Measurements from ENCODE around the gene FCHSD1. TPM values are rescaled to one million over a fixed set of nuclear protein-coding genes. Genes with fewer than 3 reads are reported as not detected.
"Not testable (repeated sequence)": the region's sequence is repeated elsewhere in the genome, so short reads cannot be mapped to it uniquely, and the experiment has no call there.

Gene FCHSD1
- total RNA-seq, 1 donor from 2014 or later: 5.8 TPM

- no peak for ATAC-seq
Measured at GRCh38 chr5:141615991-141616720, 35.1 kb downstream of the FCHSD1 start.

- no peak for ATAC-seq
Measured at GRCh38 chr5:141613344-141613743, 37.9 kb downstream of the FCHSD1 start.

GRCh38 chr5:141611289-141611688 is 39.9 kb downstream of the FCHSD1 start:
- ATAC-seq: peak; percentile 71

GRCh38 chr5:141609921-141610320 is 41.3 kb downstream of the FCHSD1 start:
- not testable (repeated sequence) for ATAC-seq

GRCh38 chr5:141609044-141609443 is 42.2 kb downstream of the FCHSD1 start:
- no peak for ATAC-seq

GRCh38 chr5:141608557-141608956 is 42.7 kb downstream of the FCHSD1 start:
- ATAC-seq: no peak

- ATAC-seq: no peak
Measured at GRCh38 chr5:141608046-141608445, 43.2 kb downstream of the FCHSD1 start.

GRCh38 chr5:141605523-141606277 is 45.5 kb downstream of the FCHSD1 start:
- ATAC-seq: peak; percentile 35

GRCh38 chr5:141603923-141604717 is 47.1 kb downstream of the FCHSD1 start:
- ATAC-seq: peak; percentile 99

- ATAC-seq: no peak
Measured at GRCh38 chr5:141602606-141603005, 48.6 kb downstream of the FCHSD1 start.

GRCh38 chr5:141598391-141599345 is 52.5 kb downstream of the FCHSD1 start:
- peak; percentile 30 for ATAC-seq

- ATAC-seq: no peak
Measured at GRCh38 chr5:141597814-141598213, 53.4 kb downstream of the FCHSD1 start.

GRCh38 chr5:141597394-141597793 is 53.8 kb downstream of the FCHSD1 start:
- peak; percentile 68 for ATAC-seq

- ATAC-seq: no peak
Measured at GRCh38 chr5:141596867-141597266, 54.4 kb downstream of the FCHSD1 start.

GRCh38 chr5:141590127-141590526 is 61.1 kb downstream of the FCHSD1 start:
- ATAC-seq: no peak

Other genes with a start within 250 kb of the FCHSD1 start
- gene PCDHGA9, start 248.6 kb downstream of the FCHSD1 start, total RNA-seq: 3.1 TPM
- 3.0 TPM for gene PCDHGB6, start 243.4 kb downstream of the FCHSD1 start, total RNA-seq
- 5.3 TPM for gene PCDHGA10, start 238.4 kb downstream of the FCHSD1 start, total RNA-seq
- gene PCDHGB7, start 233.7 kb downstream of the FCHSD1 start, total RNA-seq: 3.3 TPM
- 1.9 TPM for gene PCDHGA11, start 230.4 kb downstream of the FCHSD1 start, total RNA-seq
- gene PCDHGA12, start 220.9 kb downstream of the FCHSD1 start, total RNA-seq: 1.5 TPM
- gene PCDHGC3, start 175.5 kb downstream of the FCHSD1 start, total RNA-seq: 38.8 TPM
- gene PCDHGC4, start 166.4 kb downstream of the FCHSD1 start, total RNA-seq: 1.1 TPM
- gene PCDHGC5, start 162.3 kb downstream of the FCHSD1 start, total RNA-seq: 1.0 TPM
- gene DIAPH1, start 32.4 kb downstream of the FCHSD1 start, total RNA-seq: 108 TPM
- 48.2 TPM for gene HDAC3, start 14.6 kb downstream of the FCHSD1 start, total RNA-seq
- 4.5 TPM for gene RELL2, start 14.4 kb downstream of the FCHSD1 start, total RNA-seq
- 3.3 TPM for gene ARAP3, start 30.8 kb upstream of the FCHSD1 start, total RNA-seq
- 62.7 TPM for gene PCDH1, start 227.0 kb upstream of the FCHSD1 start, total RNA-seq

Measured in esophagus mucosa (tissue), 1 donor.